HG03025 (cell line): ENCODE data around the gene LIFR.
"Not testable (repeated sequence)": the region's sequence is repeated elsewhere in the genome, so short reads cannot be mapped to it uniquely, and the experiment has no call there.

Experiments used
- ATAC-seq: cut with Tn5 transposase; IDR thresholded peaks from one replicate; pipeline ENCODE4 v1.9.1; 2021; ENCODE audit warnings: mild to moderate bottlenecking, moderate library complexity; ENCODE audit not compliant: unreplicated experiment, low FRiP score

LIFR gene, protein sequence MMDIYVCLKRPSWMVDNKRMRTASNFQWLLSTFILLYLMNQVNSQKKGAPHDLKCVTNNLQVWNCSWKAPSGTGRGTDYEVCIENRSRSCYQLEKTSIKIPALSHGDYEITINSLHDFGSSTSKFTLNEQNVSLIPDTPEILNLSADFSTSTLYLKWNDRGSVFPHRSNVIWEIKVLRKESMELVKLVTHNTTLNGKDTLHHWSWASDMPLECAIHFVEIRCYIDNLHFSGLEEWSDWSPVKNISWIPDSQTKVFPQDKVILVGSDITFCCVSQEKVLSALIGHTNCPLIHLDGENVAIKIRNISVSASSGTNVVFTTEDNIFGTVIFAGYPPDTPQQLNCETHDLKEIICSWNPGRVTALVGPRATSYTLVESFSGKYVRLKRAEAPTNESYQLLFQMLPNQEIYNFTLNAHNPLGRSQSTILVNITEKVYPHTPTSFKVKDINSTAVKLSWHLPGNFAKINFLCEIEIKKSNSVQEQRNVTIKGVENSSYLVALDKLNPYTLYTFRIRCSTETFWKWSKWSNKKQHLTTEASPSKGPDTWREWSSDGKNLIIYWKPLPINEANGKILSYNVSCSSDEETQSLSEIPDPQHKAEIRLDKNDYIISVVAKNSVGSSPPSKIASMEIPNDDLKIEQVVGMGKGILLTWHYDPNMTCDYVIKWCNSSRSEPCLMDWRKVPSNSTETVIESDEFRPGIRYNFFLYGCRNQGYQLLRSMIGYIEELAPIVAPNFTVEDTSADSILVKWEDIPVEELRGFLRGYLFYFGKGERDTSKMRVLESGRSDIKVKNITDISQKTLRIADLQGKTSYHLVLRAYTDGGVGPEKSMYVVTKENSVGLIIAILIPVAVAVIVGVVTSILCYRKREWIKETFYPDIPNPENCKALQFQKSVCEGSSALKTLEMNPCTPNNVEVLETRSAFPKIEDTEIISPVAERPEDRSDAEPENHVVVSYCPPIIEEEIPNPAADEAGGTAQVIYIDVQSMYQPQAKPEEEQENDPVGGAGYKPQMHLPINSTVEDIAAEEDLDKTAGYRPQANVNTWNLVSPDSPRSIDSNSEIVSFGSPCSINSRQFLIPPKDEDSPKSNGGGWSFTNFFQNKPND

DNA sequence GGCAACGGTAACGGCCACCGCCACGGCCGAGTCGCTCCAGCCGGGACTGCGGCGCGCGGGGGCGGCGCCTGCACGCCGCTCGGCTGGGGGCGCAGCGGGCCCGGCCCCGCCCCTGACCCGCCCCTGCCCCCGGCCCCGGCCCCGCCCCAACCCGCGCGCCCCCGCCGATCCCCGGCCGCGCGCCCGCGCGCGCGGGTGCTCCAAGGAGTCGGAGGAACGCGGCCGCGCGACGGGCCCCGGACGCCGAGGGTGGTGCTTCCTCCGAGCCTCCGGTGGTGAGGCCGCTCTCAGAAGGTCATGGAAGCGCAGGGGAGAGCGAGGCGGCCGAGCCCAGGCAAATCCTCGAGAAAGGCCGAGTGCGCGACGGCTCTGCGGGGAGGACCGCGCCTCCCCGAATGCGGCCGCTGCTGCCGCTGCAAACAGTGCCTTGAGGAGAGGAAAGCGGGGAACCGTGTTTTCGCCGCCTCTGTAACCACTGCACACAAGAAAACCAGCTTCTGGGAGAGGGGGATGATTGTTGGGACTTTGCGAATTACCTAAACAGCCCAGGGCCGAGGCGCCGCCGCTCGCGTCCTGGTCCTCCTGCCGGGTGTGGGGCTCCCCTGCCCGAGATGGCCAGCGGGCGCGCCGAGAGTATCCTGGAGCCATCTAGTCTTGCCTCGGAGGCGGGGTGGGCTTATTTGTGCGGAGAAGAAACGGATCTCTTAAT lies at the start of gene LIFR:
Gene LIFR, minus strand, starts transcription at position 48 of the 709 bp plus-strand sequence. CDS start 25,999 bp downstream, outside the sequence.
- no peak for ATAC-seq

DNA sequence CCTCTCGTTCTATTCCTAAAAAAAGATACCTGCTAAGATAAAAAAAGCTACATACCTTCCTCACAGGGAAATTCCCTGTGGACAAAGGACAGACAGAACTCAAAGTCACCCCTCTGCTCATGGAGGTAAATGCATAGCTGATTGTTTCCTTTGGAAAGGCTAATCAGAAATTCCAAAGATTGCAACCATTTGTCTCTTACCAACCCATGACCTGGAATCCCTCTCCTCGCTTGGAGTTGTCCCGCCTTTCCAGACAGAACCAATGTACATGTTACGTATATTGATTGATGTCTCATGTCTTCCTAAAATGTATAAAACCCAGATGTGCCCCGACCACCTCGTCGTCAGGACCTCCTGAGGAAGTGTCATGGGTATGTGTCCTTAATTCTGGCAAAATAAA lies 49.2 kb upstream of the LIFR start:
- ATAC-seq: no peak

DNA sequence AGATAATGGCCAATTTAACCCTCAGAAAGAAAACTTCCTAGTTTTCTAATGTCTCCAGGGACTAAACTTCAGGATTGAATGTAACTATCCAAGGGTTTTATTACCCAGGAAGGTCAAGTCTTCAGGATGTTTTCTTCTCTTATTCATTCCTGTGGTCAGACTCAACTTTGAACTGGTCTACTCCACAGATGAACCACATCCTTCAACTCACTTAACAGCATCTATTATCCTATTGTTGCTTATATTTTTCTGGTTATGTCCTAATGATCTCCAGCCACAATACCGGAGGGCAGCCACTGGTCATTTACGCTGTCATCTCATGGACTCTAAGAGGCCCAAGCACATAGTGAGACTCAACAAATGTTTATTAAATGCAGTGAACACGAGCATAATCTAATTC lies 47.2 kb upstream of the LIFR start:
- no peak for ATAC-seq

DNA sequence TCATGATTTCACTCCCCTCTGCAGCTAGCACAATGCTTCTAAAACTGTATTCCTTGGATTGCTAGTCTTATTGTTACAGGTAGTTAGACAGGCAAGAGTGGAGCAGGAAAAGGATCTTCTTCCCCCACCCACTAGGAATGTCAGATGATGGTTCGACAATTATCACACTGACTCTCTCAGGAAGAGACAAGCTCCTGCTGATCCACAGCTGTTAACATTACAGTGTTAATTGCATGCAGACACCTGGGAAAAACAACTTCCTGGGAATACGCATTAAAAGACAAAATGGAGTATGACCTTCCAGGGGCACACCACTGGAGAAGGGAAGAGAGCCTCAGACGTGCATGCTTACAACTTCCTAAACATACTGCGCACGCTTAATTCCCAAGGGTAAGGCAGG lies 46.2 kb upstream of the LIFR start:
- ATAC-seq: no peak

DNA sequence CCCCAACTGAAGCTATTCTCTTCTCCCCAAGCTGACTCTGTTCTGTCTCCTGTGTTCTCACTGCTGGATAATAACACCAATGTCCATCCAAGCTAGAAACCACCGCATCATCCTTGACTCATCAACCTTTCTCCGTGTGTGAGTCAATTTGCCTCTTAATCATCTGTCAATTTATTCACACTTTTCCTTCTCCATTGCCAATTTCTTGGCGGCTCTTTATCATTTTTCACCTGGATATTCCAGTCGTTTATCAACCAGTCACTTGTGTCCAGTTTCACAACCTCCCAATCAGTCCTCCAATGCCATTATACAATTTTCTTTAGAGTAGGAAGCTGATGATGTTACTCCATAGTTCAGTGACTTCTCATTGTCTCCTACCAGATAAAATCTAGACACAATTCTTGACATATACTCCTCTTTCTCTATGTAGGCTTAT lies 45.4 kb upstream of the LIFR start:
- no peak for ATAC-seq

DNA sequence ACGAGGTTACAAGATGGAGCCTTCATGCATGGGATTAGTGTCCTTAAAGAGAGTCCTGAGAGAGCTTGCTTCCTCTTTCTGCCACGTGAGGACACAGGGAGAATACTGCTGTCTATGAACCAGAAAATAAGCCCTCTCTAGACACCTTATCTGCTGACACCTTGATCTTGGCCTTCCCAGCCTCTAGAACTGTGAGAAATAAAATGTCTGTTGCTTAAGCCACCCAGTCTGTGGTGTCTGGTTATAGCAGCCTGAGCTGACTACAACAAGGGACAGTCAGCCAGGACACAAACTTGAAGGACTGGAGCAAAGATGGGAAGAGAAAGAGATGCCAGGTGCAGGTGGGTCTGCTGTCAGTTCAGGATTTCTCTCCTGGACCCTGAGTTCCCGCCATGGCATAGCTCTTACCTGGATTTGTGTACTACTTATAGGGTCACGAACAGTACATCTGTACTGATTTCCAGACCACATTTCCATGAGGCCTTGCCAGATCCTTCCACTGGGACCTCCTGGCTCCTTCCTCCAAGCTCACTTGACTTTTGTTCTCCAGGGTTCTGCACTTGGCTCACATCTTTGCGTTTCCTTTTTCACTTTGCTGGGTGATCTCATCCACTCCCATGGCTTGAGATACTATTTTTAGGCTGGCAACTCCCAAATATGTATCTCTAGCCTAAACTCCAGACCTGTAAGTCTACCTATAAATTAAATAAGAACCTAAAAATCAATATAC lies 44.9 kb upstream of the LIFR start:
- no peak for ATAC-seq

DNA sequence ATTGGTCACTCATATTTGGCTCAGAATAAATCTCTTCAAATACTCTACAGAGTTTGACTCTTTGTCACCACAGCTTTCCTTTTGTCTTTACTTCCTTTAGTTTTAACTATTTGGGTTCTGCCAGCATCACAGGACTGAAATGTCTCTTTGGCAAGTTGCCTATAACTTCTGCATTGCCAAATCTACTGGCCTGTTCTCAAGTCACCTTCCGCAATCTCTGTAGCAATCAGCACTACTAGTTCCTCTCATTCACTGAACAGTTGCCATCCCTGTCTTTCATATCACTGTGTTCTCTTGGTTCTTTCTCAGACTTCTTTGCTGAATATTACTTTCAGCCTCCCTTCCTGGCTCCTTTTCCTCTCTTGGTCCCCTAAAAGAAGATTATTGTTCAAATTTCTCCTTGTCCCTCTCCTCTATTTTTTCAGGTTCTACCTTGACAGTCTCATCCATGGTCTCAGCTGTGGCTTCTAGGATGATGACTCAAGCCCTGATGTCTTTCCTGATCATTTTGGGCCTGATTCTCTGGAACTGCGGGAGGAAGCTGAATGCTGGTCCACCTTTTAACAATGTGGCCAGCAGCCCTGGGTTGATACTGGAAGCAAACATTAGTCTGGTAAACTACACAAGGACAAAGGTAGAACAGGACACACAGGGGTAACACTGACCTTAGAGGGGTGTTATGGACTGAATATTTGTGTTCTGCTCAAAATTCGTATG lies 44.0 kb upstream of the LIFR start:
- no peak for ATAC-seq

DNA sequence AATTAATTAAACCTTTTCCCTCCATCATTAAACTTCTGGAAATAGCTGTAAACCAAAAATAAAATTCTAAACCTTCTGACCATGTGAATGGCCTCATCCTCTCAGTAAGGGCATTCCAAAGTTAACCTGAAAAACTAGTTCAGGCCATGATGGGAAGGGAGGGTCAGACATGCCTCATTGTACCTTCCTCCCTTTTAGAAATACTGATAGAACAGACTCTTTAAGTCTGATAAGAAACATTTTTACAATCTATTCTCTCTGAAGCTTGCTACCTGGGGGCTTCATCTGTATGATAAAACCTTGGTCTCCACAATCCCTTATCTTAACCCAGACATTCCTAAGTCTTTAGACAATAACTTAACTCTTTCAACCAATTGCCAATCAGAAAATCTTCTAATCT lies 43.3 kb upstream of the LIFR start:
- ATAC-seq: not testable (repeated sequence)

DNA sequence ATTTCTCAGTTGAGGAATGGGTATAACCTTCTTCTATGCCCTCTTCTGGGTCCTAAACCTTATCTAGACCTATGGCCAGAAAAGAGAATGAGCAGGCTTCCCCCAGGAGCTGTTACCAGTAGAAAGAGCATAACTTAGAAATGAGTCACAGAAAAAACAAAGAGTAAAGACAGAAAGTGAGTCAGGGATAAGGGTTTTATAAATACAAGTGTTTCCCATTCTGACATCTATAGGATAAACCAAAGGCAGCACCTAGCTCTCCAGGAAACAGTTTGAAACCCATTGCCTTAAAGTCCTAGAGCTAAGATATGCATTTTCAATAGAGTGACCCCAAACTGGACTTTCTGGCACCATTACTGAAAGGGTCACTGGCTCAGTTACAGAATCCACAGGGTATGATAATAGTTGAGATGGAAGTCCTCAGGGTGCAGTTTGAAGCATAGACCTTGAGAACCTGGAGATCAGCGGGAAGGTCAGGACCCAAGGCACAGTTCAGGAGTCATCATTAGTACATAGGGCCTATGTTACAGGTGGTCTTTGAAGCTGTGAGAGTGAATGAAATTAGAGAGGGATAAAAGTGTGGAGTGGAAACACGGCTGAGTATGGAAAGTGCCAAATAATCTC lies 42.7 kb upstream of the LIFR start:
- ATAC-seq: no peak

DNA sequence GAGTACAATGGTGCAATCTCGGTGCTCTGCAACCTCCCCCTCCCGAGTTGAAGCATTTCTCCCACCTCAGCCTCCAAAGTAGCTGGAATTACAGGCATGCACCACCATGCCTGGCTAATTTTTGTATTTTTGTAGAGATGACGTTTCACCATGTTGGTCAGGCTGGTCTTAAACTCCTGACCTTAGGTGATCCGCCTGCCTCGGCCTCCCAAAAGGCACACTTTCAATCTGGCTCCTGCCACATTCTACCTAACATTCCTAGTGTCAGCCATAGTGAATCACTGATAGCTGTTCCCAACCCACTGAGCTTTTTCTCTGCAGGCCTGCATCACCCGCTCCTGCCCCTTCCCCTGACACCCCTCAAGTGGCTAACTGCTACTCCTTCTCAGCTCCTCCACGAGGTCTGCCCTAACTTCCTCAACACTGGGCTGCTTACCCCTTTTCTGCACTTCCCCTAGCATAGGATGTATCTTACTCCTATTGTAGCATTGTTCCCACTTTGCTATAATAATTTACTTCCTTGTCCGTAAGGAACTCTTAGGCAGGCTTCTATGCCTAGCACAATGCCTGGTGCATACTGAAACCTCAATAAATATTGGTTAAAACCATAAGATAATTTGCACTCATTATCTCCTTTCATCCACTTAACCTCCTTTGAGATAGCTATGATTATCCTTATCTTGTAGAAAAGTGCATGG lies 42.0 kb upstream of the LIFR start:
- ATAC-seq: no peak

DNA sequence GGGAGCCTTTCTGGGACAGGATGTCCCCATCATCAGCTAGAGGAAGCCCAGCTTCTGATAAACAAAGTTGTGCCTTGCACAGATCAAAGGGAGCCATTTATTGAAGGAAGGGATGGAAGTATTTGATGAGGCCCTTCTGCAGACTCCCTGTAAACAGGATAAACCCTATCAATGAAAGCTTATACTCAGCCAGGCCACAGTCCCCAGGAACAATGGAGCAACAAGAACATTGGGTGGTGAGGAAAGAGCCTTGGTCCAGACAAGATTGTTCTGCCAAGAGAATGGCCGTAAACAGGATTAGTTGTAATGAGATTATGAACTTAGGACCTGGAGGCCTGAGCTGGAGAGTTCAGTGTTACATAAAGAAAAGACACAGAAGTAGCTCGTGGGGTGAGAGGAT lies 40.5 kb upstream of the LIFR start:
- no peak for ATAC-seq

DNA sequence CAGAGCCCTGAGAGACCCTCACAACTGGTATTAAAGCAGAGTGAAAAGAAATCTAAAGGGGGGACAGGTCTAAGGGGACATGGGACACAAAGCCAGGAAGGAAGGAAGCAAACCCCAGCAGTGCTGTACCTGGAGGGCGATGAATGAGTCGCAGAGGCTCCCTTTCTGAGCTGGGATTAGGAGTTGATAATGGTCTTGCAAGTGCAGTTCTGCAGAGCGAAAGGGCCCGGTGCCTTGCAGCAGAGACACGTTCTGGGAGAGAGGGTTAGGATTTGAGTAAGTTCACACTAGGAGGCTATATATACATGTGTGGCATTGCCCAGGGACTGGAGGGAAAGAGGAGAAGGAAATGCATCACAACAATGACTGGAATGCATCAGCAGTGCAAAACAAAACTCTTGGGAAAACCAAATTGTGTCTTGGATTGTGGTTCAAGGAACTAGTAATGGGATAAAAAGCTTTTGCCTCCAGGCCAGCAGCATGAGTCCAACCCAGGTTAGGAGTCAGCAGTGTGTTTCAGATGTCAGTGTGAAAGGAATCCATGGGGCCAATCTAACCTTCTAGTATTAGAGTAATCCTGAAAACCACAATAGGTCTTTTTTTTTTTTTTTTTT lies 38.8 kb upstream of the LIFR start:
- ATAC-seq: no peak

DNA sequence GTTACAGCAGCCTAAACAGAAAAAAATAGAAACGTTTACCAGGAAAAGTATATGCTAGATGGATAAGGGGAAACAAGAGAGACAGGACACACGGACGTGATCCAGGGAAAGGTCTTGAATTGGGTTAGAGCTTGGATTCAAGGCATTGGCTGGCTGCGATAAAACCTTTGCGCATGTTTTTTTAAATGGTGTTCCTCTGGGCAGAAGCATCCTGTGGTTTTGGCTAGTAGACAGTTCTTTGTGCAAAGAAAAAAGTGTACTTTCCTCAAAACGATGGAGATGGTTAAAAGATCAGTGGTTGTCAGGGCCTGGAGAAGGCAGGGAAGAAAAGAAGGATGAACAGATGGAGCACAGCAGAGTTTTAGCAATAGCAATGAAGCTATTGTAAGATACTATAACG lies 37.5 kb upstream of the LIFR start:
- no peak for ATAC-seq

DNA sequence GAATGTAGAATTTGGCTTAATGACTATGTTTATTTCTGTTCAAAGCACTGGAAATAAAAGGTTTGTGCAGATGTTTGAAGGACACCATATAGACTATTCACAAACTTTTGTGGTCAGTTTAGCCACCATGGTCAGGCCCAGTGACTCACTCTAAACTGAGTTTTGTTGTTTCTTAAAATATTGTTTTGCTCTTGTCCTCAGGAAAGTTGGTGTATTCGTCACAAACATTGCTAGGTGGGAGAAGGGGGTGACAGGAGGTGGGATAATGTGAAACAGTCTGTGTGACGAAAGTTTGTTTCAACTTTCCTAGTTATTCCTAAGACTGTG lies 35.0 kb upstream of the LIFR start:
- no peak for ATAC-seq

DNA sequence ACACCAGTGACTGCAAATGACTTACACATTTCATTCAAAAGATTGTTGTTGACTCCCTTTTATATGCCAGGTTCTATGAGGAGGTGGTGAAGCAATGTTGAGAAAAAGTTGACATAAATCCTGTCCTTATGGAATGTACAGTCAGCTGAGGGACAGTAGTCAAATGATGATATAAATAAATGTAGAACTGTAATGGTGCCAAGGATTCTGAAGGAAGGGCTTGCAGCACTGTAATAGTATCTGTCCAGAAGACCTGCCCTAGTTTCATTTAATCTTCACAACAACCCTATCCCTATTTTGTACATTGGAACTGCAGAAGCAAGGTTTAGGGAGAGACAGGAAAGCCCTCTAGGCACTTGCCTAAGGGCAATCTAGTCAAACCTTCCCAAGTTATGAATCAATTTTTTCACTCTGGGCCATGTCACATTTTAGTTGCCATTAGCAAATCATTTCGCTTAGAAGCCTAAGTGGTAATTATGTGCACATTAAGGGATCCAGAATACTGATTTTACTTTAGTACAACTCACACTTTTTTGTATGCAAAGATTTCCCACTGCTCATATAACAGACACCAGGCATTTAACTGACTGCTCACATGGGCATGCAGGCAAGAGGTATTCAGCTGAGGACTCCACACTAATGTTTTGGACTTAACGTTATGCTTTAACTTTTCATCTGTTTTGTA lies 34.5 kb upstream of the LIFR start:
- no peak for ATAC-seq

DNA sequence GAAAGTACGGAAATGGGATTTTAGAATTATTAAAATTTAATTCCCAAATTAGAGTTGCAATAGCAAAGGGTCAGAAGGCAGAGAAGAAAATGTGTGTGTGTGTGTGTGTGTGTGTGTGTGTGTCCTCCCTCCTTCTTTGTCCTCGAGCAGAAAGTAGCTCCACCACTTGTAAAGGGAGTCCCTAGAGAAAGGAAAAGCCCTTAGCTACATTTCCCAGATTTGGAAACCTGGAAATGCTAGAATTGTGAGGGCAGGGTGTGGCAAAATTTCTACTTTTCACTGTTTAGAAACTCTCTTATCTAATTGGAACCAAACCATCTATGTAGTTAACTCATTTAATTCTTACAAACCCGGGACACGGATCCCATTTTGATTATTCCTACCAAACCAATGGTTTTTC lies 33.2 kb upstream of the LIFR start:
- no peak for ATAC-seq

DNA sequence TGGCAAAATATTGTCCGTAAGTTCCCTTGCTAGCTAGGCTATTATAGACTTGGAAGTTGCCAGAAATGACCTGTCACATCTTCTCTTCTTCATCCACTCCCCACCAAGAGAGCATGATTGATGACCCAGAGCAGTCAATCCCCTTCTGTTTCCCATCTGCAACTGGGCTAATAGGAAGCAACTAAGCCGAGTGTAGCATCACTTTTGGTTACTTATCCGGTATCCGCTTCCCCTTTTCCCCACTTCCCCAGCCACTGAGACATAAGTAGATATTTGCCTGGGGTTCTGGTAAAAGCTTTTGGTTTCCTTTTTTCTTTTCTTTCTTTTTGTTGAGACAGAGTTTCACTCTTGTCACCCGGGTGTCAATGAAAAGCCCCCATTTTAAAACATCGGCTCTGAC lies 29.4 kb upstream of the LIFR start:
- no peak for ATAC-seq
